Right atrium auricular region (tissue), 2 donors: Measurements from ENCODE around the gene LSM8. TPM values are rescaled to one million over a fixed set of nuclear protein-coding genes. Genes with fewer than 3 reads are reported as not detected.

ENCODE experiments used
- DNase-seq: peaks from one replicate; pipeline ENCODE4 v3.0.0-alpha.2; 2019; ENCODE audit warnings: low spot score
- H3K27ac ChIP-seq, 2 donors: fragments of 200-600 bp; sonication (generic); 1 replicate in 1 of 2; 2 replicates in 1 of 2; pipeline ENCODE4 v1.5.1; 2016 to 2019
- H3K27me3 ChIP-seq, 2 donors: fragments of 200-600 bp; sonication (generic); one replicate each; pipeline versions ENCODE4 v1.5.1 to v1.6.0; 2017 to 2019
- H3K36me3 ChIP-seq: fragments of 200-600 bp; sonication (generic); one replicate; pipeline ENCODE4 v1.5.1; 2016
- H3K4me1 ChIP-seq, 2 donors: fragments of 200-600 bp; sonication (generic); one replicate each; pipeline versions ENCODE4 v1.5.1 to v1.6.0; 2017 to 2019
- H3K4me3 ChIP-seq, 2 donors: fragments of 200-600 bp; sonication (generic); 1 replicate in 1 of 2; 2 replicates in 1 of 2; pipeline ENCODE4 v1.5.1; 2017 to 2019; ENCODE audit warnings: mild to moderate bottlenecking in 1 of 2, moderate library complexity in 1 of 2
- H3K9me3 ChIP-seq, 2 donors: fragments of 200-600 bp; sonication (generic); one replicate each; pipeline ENCODE4 v1.5.1; 2019
- total RNA-seq, 2 donors: library from RNA; depleted of rRNA; stranded (reverse); fragments of >200 nt; gene quantifications; one replicate each; pipeline ENCODE4 v1.1.0, GENCODE V29; 2016
- TF ChIP-seq, protein P1 (sequence below), 2 donors: fragments of 200-600 bp; sonication (generic); IDR thresholded peaks; one replicate each; pipeline ENCODE4 v1.5.1; 2019; ENCODE audit warnings: antibody characterized with exemption in 2 of 2

The LSM8 gene
- total RNA-seq, 2 donors from 2014 or later, result 13.4 to 17.3 TPM

DNA sequence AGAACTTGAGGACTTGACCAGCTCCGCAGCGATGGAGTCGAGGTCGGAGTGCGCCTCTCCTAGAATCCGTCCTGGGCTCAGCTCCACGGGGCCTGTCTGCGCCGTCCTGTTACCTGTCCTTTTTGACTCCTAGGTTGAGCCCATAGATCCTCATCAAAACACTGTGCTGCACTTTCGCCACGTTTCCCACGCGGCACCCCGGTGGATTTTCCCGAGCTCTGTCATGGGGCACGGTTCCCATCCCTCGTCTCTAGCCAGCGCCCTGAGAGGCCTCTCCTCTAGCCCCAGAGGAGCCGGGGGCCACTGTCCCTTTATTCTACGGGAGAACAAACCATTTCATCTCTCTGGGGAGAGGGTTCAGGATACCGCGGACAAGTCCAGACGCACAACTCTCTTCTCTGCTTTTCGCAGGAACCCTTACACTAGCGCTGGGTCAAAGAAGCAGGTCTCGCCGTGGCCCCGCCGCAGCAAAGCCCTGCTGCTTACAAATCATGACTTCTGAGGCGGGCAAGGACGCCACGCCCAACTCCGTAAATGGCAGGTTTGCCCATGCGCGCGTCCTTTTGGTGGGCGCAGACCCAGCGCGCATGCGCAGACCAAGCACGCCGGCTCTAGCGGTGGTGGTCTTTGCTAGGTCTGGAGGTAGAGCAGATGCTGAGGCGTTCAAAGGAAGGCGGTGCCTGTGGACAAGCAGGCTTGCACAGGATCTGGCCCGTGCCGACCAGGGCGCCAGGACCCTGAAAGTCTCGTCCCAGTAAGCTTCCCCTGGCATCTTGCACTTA is 30.3 kb downstream of the LSM8 start:
- peak overlapping the region; percentile 28 to 58 for H3K4me3 ChIP-seq
- no peaks in the 10 kb centered on the region for H3K36me3 ChIP-seq
- no peaks in the 10 kb centered on the region for H3K27me3 ChIP-seq
- TF ChIP-seq, protein P1, sequence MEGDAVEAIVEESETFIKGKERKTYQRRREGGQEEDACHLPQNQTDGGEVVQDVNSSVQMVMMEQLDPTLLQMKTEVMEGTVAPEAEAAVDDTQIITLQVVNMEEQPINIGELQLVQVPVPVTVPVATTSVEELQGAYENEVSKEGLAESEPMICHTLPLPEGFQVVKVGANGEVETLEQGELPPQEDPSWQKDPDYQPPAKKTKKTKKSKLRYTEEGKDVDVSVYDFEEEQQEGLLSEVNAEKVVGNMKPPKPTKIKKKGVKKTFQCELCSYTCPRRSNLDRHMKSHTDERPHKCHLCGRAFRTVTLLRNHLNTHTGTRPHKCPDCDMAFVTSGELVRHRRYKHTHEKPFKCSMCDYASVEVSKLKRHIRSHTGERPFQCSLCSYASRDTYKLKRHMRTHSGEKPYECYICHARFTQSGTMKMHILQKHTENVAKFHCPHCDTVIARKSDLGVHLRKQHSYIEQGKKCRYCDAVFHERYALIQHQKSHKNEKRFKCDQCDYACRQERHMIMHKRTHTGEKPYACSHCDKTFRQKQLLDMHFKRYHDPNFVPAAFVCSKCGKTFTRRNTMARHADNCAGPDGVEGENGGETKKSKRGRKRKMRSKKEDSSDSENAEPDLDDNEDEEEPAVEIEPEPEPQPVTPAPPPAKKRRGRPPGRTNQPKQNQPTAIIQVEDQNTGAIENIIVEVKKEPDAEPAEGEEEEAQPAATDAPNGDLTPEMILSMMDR (IDR thresholded peaks at IDR 0.05), result no peak
- H3K4me1 ChIP-seq, result no peaks in the 10 kb centered on the region
- H3K9me3 ChIP-seq, result no peaks in the 10 kb centered on the region
- peak; percentile 70 for DNase-seq
- H3K27ac ChIP-seq, result peak overlapping the region; percentile 47 to 54

DNA sequence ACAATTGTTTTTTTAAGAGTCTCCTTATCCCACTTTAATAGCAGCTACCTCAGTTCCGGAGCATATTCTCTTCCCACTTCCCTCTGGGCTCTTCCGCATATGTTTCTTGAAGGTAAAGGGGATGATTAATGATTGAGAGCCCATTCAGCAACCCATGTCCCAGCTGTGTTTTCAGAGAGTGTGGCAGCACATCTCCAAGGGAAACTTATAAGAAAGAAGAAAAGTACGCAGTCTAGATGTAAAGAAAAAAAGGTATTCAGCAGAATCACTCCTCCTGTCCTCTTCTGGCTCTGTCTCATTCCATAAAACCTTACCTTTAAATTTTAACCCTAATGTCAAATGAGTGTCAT is 30.8 kb downstream of the LSM8 start:
- no peaks in the 10 kb centered on the region for H3K27me3 ChIP-seq
- H3K4me3 ChIP-seq, result peak overlapping the region; percentile 28 to 58
- TF ChIP-seq, protein P1 (IDR thresholded peaks at IDR 0.05), result no peak
- H3K36me3 ChIP-seq, result no peaks in the 10 kb centered on the region
- H3K27ac ChIP-seq, result peak overlapping the region; percentile 47 to 54
- no peak for DNase-seq
- H3K9me3 ChIP-seq, result no peaks in the 10 kb centered on the region
- H3K4me1 ChIP-seq, result no peaks in the 10 kb centered on the region

DNA sequence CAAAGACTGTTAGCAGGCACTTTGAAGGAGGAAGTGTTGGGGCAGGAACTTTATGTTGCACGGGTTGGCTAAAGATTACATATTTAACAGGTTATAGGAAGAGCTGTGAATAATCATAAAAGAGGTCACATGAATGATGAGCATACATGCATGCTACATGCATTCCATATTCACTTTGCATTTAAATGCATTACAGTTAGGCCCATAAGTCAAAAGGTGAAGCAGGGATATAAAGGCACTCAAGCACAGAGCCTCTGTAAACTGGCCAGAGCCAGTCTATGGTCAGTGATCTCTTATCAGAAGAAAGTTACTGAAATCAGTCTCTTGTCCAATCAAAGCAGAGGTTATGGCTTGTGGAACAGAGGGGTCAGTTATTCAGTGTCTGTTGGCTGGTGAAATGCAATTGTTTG is 33.3 kb downstream of the LSM8 start:
- TF ChIP-seq, protein P1 (IDR thresholded peaks at IDR 0.05), result no peak
- no peak overlapping the region for H3K4me3 ChIP-seq
- H3K27ac ChIP-seq, result no peak overlapping the region
- no peaks in the 10 kb centered on the region for H3K4me1 ChIP-seq
- no peak for DNase-seq
- H3K9me3 ChIP-seq, result no peaks in the 10 kb centered on the region
- H3K27me3 ChIP-seq, result no peaks in the 10 kb centered on the region
- H3K36me3 ChIP-seq, result no peaks in the 10 kb centered on the region

DNA sequence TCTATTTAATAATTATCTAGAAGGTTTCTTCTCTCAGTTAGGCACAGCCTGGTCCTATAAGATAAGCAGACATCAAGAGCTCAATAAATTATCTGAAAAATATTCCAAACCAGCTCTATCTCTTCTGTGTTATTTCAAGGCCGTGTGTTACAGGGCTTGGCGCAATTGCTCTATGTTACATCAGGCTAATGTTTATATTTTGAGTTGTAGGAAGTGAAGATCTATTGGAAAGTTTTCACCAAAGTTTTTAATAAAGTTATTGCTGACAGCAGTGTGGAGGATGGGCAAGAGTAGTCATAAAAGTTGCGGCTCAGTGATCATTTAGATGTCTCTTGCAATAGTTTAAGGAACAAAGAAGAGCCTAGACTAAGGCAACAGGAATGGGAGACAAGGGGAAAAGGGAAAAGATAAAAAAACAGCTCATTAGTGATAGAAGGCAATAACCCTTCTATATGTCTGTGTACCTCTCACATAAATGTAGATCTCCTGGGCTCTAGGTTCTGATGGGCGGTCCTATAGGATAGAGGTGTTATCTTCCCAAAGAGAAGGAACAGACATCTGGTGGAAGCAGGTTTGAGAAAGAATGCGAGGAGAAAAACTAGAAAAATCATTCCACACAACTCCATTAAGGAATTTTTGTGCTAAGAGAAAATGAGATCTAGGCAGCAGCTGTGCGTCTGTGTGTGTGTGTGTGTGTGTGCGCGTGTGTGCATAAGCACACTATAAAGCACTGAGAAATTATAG is 34.6 kb downstream of the LSM8 start:
- TF ChIP-seq, protein P1 (IDR thresholded peaks at IDR 0.05), result no peak
- Histone ChIP-seq H3K27ac (no peak overlapping the region), H3K27me3 (no peaks in the 10 kb centered on the region), H3K36me3 (no peaks in the 10 kb centered on the region), H3K4me1 (no peaks in the 10 kb centered on the region), H3K9me3 (no peaks in the 10 kb centered on the region), H3K4me3 (no peak overlapping the region)
- no peak for DNase-seq

DNA sequence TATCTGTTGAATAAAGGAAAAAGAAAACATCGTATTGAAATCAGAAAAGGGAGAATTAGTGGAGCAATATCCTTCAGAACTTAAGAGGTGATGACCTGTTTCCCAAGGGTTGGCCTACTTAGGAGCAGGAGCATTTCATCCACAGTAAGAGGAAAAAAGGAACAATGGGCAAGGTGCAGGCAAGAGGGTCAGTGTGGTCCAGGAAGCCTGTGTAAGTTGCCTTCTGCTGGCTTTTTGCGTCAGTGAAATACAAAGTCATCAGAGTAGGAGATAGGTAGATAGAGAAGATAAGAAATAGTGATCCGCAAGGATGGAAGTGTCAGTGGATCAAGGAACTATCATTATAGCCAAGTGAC is 35.2 kb downstream of the LSM8 start:
- Histone ChIP-seq H3K4me3 (no peak overlapping the region), H3K36me3 (no peaks in the 10 kb centered on the region), H3K27ac (no peak overlapping the region), H3K27me3 (no peaks in the 10 kb centered on the region), H3K4me1 (no peaks in the 10 kb centered on the region), H3K9me3 (no peaks in the 10 kb centered on the region)
- TF ChIP-seq, protein P1 (IDR thresholded peaks at IDR 0.05), result no peak
- DNase-seq, result no peak
